ENCODE data around the gene SLC12A8. TPM values are rescaled to one million over a fixed set of nuclear protein-coding genes. Genes with fewer than 3 reads are reported as not detected.

Gene SLC12A8
- total RNA-seq, 1 donor from 2014 or later: 9.2 TPM

DNA sequence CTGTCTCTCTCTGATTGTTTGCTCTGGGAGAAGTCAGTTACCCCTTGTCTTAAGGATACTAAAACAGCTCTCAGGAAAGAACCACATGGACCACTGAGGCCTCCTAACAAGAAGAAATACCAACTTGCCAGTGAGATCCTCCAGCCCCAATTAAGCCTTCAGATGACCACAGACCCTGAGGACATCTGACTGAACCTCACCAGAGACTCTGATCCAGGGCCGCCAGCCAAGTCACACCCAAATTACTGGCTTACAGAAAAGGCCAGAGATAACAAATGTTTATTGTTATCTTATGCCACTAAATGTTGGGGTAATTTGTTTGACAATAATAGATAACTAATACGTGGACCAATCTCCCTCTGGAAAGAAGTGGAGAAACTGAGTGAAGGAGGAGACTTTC is 40.2 kb downstream of the SLC12A8 start:
- peaks cover 18% of the 10 kb centered on the region for H3K36me3 Mint-ChIP-seq (ENCODE audit: insufficient read depth)
- H3K27ac Mint-ChIP-seq: no peak overlapping the region
- TF ChIP-seq, protein P1, sequence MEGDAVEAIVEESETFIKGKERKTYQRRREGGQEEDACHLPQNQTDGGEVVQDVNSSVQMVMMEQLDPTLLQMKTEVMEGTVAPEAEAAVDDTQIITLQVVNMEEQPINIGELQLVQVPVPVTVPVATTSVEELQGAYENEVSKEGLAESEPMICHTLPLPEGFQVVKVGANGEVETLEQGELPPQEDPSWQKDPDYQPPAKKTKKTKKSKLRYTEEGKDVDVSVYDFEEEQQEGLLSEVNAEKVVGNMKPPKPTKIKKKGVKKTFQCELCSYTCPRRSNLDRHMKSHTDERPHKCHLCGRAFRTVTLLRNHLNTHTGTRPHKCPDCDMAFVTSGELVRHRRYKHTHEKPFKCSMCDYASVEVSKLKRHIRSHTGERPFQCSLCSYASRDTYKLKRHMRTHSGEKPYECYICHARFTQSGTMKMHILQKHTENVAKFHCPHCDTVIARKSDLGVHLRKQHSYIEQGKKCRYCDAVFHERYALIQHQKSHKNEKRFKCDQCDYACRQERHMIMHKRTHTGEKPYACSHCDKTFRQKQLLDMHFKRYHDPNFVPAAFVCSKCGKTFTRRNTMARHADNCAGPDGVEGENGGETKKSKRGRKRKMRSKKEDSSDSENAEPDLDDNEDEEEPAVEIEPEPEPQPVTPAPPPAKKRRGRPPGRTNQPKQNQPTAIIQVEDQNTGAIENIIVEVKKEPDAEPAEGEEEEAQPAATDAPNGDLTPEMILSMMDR (IDR thresholded peaks at IDR 0.05; ENCODE audit: unreplicated experiment): no peak
- no peaks in the 10 kb centered on the region for H3K27me3 Mint-ChIP-seq
- H3K9me3 Mint-ChIP-seq (ENCODE audit: low read depth): peaks cover 17% of the 10 kb centered on the region
- no peak for DNase-seq (ENCODE audit: low spot score, unreplicated experiment)
- H3K4me3 Mint-ChIP-seq (ENCODE audit: low read depth): no peak overlapping the region
- H3K4me1 Mint-ChIP-seq (ENCODE audit: low read depth): peaks cover 1% of the 10 kb centered on the region

DNA sequence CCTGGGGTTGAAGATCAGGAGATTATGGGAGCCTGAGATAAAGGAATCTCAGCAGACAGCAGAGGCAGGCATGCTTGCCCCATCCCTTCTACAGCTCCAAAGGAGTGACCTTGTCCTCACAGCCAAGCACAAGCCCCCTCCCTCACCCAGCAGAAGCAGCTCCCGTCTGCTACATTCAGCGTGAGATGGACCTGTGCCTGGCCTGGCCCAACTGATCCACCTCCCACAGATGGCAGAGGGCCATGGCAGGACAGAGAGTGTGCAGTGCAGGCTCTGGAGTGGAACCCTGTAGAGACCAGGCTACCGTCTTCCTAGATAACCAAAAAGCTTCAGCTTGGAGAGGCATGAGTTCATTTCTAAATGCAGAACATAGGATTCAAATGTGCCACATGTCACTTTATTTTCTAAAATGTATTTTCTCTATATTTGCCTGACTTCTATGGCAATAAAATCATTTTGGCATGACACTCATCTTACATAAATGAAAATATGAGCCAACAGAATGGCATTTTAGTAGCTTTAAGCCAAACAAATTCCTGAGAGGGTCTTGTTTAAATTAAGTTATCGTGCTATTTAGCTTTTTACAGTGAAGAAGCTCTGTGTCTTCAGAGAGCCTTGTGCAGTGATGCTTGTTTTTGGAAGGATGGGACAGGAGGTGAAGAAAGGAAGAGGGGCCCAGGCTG is 43.7 kb downstream of the SLC12A8 start:
- Mint-ChIP-seq H3K27me3 (no peaks in the 10 kb centered on the region), H3K36me3 (ENCODE audit: insufficient read depth) (peaks cover 9% of the 10 kb centered on the region), H3K4me3 (ENCODE audit: low read depth) (no peak overlapping the region), H3K27ac (no peak overlapping the region), H3K4me1 (ENCODE audit: low read depth) (peaks cover 1% of the 10 kb centered on the region), H3K9me3 (ENCODE audit: low read depth) (peaks cover 8% of the 10 kb centered on the region)
- TF ChIP-seq, protein P1 (IDR thresholded peaks at IDR 0.05; ENCODE audit: unreplicated experiment): no peak
- no peak for DNase-seq (ENCODE audit: low spot score, unreplicated experiment)

DNA sequence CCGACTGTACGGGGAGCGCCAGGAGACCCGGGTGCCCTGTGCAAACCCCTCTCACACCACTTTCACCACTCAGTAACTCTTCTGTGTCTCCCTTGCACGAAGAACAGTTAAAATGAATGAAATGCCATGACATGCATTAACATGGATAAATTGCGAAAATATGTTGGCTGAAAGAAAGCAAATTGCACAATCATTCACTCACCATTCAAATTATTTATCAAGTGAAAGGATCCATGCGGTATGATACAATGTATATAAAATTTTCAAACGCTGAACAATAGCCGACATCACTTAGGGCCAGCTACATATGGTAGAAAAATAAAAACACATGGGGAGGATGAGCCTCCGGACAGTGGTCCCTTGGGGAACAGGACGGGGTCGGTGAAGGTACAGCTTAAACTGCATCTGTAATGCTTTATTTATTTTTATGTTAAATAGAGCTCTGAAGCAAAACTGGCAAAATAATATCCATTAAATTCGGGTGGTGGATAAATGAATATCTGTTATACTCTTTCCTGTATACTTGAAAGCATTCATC is 45.9 kb downstream of the SLC12A8 start:
- H3K4me3 Mint-ChIP-seq (ENCODE audit: low read depth): no peak overlapping the region
- H3K27ac Mint-ChIP-seq: no peak overlapping the region
- H3K4me1 Mint-ChIP-seq (ENCODE audit: low read depth): peaks cover 2% of the 10 kb centered on the region
- H3K9me3 Mint-ChIP-seq (ENCODE audit: low read depth): no peaks in the 10 kb centered on the region
- no peak for DNase-seq (ENCODE audit: low spot score, unreplicated experiment)
- TF ChIP-seq, protein P1 (IDR thresholded peaks at IDR 0.05; ENCODE audit: unreplicated experiment): no peak
- H3K36me3 Mint-ChIP-seq (ENCODE audit: insufficient read depth): no peaks in the 10 kb centered on the region
- H3K27me3 Mint-ChIP-seq: no peaks in the 10 kb centered on the region

DNA sequence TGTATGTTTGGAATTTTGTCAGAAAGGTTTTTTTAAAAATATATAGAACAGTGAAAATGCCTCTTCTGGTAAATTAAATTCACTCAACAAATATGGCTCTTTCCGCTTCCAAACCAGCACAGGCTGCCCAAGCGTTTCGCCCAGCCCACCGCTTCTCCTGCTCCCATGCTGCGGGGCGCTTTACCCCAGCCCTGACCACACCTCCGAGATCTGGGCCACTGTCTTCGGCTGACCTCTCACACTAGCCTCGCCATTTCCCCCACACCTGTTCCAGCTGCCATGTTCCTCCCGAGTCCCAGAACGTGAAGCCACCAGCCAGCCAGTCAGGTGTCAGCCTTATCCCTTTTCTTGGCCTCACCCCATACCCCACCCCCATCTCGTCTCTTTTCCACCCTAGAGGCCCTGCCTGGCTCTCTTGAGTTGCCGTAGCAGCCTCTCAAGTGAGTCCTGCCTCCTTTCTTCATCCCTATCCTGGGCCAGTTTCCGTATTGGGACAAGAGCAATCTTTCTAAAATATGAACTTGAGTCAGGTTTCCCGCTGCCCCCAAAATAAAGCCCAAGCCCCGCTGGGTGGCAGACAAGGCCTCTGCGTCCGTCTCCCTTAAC is 46.5 kb downstream of the SLC12A8 start:
- TF ChIP-seq, protein P1 (IDR thresholded peaks at IDR 0.05; ENCODE audit: unreplicated experiment): no peak
- Mint-ChIP-seq H3K36me3 (ENCODE audit: insufficient read depth) (no peaks in the 10 kb centered on the region), H3K4me3 (ENCODE audit: low read depth) (no peak overlapping the region), H3K27me3 (no peaks in the 10 kb centered on the region), H3K27ac (no peak overlapping the region), H3K9me3 (ENCODE audit: low read depth) (no peaks in the 10 kb centered on the region), H3K4me1 (ENCODE audit: low read depth) (peaks cover 3% of the 10 kb centered on the region)
- no peak for DNase-seq (ENCODE audit: low spot score, unreplicated experiment)

DNA sequence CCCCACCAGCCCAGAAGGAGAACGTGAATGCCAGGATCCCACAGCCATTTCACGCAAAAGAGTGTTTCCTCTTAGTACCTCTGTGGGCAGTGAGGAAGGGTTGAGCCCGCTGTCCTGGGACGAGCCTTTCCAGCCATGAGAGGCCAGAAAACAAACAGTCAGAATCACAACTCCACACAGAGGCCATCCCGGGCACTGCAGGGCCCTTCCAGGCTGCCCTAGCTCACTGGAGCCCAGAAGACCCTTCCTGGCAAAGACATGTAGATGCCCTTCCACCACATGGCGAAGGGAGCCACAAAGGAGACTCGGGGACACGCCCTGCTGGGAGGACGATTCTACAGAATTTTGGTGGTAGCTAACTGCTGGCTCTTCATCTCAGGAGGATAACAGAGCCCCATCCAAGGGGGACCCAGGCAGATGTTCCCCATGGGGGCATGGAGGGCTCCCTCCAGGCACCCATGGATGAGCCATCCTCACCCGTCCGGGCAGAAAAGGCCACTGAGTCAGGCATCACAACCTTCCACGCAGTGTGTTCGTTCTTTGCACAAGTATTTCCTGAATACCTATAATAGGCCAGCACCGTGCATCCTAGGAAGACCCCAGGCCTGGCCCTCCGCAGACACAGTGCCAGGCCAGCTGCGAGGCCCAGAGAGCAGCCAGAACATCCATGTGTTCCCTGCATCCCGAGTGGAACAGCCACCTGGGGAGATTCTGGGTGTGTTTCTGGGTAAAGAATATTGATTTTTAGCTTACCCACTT is 47.2 kb downstream of the SLC12A8 start:
- Mint-ChIP-seq H3K9me3 (ENCODE audit: low read depth) (no peaks in the 10 kb centered on the region), H3K36me3 (ENCODE audit: insufficient read depth) (no peaks in the 10 kb centered on the region), H3K4me1 (ENCODE audit: low read depth) (peaks cover 6% of the 10 kb centered on the region), H3K27ac (no peak overlapping the region), H3K4me3 (ENCODE audit: low read depth) (no peak overlapping the region), H3K27me3 (no peaks in the 10 kb centered on the region)
- TF ChIP-seq, protein P1 (IDR thresholded peaks at IDR 0.05; ENCODE audit: unreplicated experiment): peak; percentile 34
- DNase-seq (ENCODE audit: low spot score, unreplicated experiment): no peak
